ENCODE measurements around the gene SYNPR. TPM values are rescaled to one million over a fixed set of nuclear protein-coding genes. Genes with fewer than 3 reads are reported as not detected.
"Not testable (repeated sequence)": the region's sequence is repeated elsewhere in the genome, so short reads cannot be mapped to it uniquely, and the experiment has no call there.

The SYNPR gene
- total RNA-seq, 4 donors from 2014 or later = not detected

- no peak for DNase-seq (ENCODE audit: low spot score in 2 of 2)
- intact Hi-C loops (cut with DNase I; ENCODE audit: low total_unique reads) = no loop called here
- TF ChIP-seq CTCF (IDR thresholded peaks at IDR 0.05) (no peak), POLR2A (IDR thresholded peaks at IDR 0.05) (no peak)
- no peak overlapping the region for H3K4me3 ChIP-seq (ENCODE audit: low read depth, poor library complexity, severe bottlenecking)
- 75 to 86% methylated on average over 1 of the region's 1 CpG for WGBS, 2 donors
These were observed 364.4 kb downstream of the SYNPR start for GRCh38 chr3:63642488-63642887.

GRCh38 chr3:63644212-63644797 is 366.2 kb downstream of the SYNPR start:
- intact Hi-C loops (cut with DNase I; ENCODE audit: low total_unique reads) = no loop called here
- H3K4me3 ChIP-seq (ENCODE audit: low read depth, poor library complexity, severe bottlenecking) = no peak overlapping the region
- 65 to 75% methylated on average over 5 of the region's 5 CpGs for WGBS, 2 donors
- no peak for TF ChIP-seq CTCF (IDR thresholded peaks at IDR 0.05)
- TF ChIP-seq POLR2A (IDR thresholded peaks at IDR 0.05) = no peak
- DNase-seq (ENCODE audit: low spot score in 2 of 2) = no peak

- WGBS, 2 donors = 61 to 84% methylated on average over 19 to 25 of the region's 25 CpGs
- DNase-seq (ENCODE audit: low spot score in 2 of 2); intact Hi-C loops (cut with DNase I; ENCODE audit: low total_unique reads); H3K4me3 ChIP-seq (ENCODE audit: low read depth, poor library complexity, severe bottlenecking): not testable (repeated sequence)
These were observed 367.0 kb downstream of the SYNPR start for GRCh38 chr3:63644928-63645781.

- no peak for TF ChIP-seq POLR2A (IDR thresholded peaks at IDR 0.05)
- no peak for TF ChIP-seq CTCF (IDR thresholded peaks at IDR 0.05)
- no peak within 1 kb of the TSS for H3K4me3 ChIP-seq (ENCODE audit: low read depth, poor library complexity, severe bottlenecking)
- 80 to 82% methylated on average over 5 of the region's 5 CpGs for WGBS, 2 donors
- intact Hi-C loops (cut with DNase I; ENCODE audit: low total_unique reads) = no loop called here
- no peak for DNase-seq (ENCODE audit: low spot score in 2 of 2)
These were observed 374.1 kb downstream of the SYNPR start, which contains the start of gene SNTN for GRCh38 chr3:63652066-63652725. Gene SNTN, plus strand, starts transcription at chr3:63652675. Its CDS starts 13 bp downstream, at chr3:63652688.

- no peak overlapping the region for H3K4me3 ChIP-seq (ENCODE audit: low read depth, poor library complexity, severe bottlenecking)
- WGBS, 2 donors = 56 to 60% methylated on average over 4 of the region's 4 CpGs
- DNase-seq (ENCODE audit: low spot score in 2 of 2) = no peak
- TF ChIP-seq CTCF (IDR thresholded peaks at IDR 0.05) (no peak), POLR2A (IDR thresholded peaks at IDR 0.05) (no peak)
- intact Hi-C loops (cut with DNase I; ENCODE audit: low total_unique reads) = no loop called here
These were observed 376.1 kb downstream of the SYNPR start for GRCh38 chr3:63654211-63654610.

GRCh38 chr3:63654931-63655330 is 376.8 kb downstream of the SYNPR start:
- DNase-seq (ENCODE audit: low spot score in 2 of 2) = no peak
- no peak overlapping the region for H3K4me3 ChIP-seq (ENCODE audit: low read depth, poor library complexity, severe bottlenecking)
- intact Hi-C loops (cut with DNase I; ENCODE audit: low total_unique reads) = no loop called here
- no peak for TF ChIP-seq POLR2A (IDR thresholded peaks at IDR 0.05)
- TF ChIP-seq CTCF (IDR thresholded peaks at IDR 0.05) = no peak
- WGBS, 2 donors = 64 to 82% methylated on average over 5 of the region's 5 CpGs

Measured in lower leg skin (tissue), 4 donors.